Activated naive CD8-positive, alpha-beta T cell treated with anti-CD3 and anti-CD28 coated beads, Interleukin-2, amount 10 ng/mL, durations not matched to agents 7 days and 5 days (primary cell): ENCODE results near the gene PLXNB2. TPM values are rescaled to one million over a fixed set of nuclear protein-coding genes. Genes with fewer than 3 reads are reported as not detected.
A peak's percentile ranks its signal among the peaks of the same experiment; 100 is the strongest.

Experiments
- ATAC-seq: fragments of 150-1000 bp; cut with Tn5 transposase; one replicate; pipeline ENCODE4 v1.10.0; 2021; ENCODE audit warnings: low read depth, moderate library complexity
- POLR2A ChIA-PET: fragments of 350-600 bp; sonication (Branson Sonifier 250); formaldehyde crosslinking; loops from one replicate; lab custom pipeline; 2021; ENCODE audit warnings: antibody characterized with exemption; lab: Charles Lee
- DNase-seq: peaks from one replicate; pipeline ENCODE4 v3.0.0; 2021
- H3K27ac Mint-ChIP-seq: one replicate; pipeline ENCODE4 v1.8.0; 2022; ENCODE audit warnings: mild to moderate bottlenecking, mixed read lengths
- H3K27me3 Mint-ChIP-seq: one replicate; pipeline ENCODE4 v1.8.0; 2022; ENCODE audit warnings: mild to moderate bottlenecking, moderate library complexity, mixed read lengths
- H3K36me3 Mint-ChIP-seq: one replicate; pipeline ENCODE4 v1.8.0; 2021; ENCODE audit warnings: mild to moderate bottlenecking, mixed read lengths
- H3K4me1 Mint-ChIP-seq: one replicate; pipeline ENCODE4 v1.8.0; 2021; ENCODE audit warnings: mixed read lengths
- H3K4me3 Mint-ChIP-seq: one replicate; pipeline ENCODE4 v1.8.0; 2022; ENCODE audit warnings: mild to moderate bottlenecking, moderate library complexity, mixed read lengths
- H3K9me3 Mint-ChIP-seq: one replicate; pipeline ENCODE4 v1.8.0; 2021; ENCODE audit warnings: mixed read lengths
- total RNA-seq, 2 experiments: library from RNA; stranded (reverse); gene quantifications; one replicate each; pipeline ENCODE4 v1.2.3, GENCODE V29; 2021

The PLXNB2 gene
- total RNA-seq, 2 experiments from 2014 or later = 43.0 to 45.8 TPM

DNA sequence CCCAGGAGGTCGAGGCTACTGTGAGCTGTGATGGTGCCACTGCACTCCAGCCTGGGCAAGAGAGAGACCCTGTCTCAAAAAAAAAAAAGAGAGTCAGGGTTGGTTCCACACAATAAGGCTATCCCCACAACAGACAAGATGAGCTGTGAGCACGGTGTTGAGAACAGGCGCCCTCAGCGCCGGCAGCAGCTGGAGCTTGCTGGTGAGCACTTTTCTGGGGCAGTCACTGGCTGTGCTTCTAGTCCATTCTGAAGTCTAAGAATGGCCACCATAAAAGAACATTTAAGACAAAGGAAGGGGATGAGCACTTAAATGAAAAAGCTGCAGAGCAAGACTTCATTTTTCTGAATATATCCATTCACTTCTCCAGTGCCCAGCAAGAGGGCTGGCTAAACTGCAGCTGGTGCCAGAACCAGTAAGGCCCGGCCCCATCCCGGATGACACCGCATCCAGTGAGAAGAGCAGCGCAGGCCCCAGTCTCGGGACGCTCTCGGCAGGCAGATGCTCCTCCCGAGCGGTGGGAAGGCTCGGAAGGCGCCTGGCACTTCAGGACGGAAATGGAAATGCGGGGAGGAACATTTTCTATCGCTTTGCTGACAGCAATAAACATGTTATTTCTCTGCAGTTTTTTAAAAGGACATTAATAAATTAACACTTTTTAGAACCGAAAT is 74.8 kb downstream of the PLXNB2 start:
- DNase-seq (no peak), ATAC-seq (no peak)
- Mint-ChIP-seq H3K4me1 (peaks cover 3% of the 10 kb centered on the region), H3K4me3 (no peak overlapping the region), H3K27me3 (no peaks in the 10 kb centered on the region), H3K27ac (no peak overlapping the region), H3K9me3 (no peaks in the 10 kb centered on the region), H3K36me3 (peaks cover 21% of the 10 kb centered on the region)
- POLR2A ChIA-PET = no interaction called here

DNA sequence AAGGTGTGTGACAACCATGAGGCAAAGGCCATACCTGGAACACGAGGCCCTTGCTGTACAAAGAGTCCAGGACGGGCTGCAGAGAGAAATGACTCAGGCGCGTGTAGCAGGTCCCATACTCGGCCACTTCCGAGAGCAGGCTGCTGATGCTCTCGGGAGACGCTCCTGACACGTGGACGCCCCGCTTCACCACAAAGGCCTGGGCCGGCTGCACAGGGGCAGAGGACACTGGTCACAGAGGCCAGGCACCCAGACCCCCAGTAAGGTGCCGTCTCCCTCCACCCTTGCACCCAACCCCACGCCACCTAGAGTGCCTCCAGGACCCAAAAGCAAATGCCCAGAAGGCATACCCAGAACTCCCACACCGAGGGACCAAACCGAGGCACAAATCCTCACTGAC is 78.1 kb downstream of the PLXNB2 start:
- Mint-ChIP-seq H3K36me3 (peaks cover 9% of the 10 kb centered on the region), H3K4me3 (no peak overlapping the region), H3K4me1 (no peaks in the 10 kb centered on the region), H3K9me3 (no peaks in the 10 kb centered on the region), H3K27me3 (no peaks in the 10 kb centered on the region), H3K27ac (no peak overlapping the region)
- ATAC-seq (no peak), DNase-seq (no peak)
- POLR2A ChIA-PET = no interaction called here

DNA sequence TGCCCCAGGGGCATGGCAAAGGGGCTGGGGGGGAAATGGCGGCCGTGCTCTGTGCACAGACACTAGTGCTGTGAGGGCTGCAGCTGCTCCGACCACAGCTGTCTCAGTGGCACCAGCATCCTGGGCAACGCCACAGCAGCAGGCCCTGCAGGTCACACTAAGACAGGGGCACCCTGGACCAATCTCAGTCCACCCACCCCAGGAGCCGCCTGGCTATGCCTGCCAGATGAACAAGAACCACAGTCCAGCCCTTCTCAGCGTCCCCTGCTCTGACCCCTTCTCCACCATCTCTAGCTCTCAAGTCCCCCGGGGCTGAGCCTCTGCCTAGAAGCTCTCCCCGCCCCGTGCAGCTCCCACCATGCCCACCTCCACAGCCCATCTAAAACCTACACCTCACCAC is 79.1 kb downstream of the PLXNB2 start:
- Mint-ChIP-seq H3K36me3 (peaks cover 3% of the 10 kb centered on the region), H3K27ac (peak overlapping the region; percentile 67), H3K27me3 (no peaks in the 10 kb centered on the region), H3K4me3 (no peak overlapping the region), H3K4me1 (no peaks in the 10 kb centered on the region), H3K9me3 (no peaks in the 10 kb centered on the region)
- ATAC-seq (no peak), DNase-seq (no peak)
- POLR2A ChIA-PET = no interaction called here

DNA sequence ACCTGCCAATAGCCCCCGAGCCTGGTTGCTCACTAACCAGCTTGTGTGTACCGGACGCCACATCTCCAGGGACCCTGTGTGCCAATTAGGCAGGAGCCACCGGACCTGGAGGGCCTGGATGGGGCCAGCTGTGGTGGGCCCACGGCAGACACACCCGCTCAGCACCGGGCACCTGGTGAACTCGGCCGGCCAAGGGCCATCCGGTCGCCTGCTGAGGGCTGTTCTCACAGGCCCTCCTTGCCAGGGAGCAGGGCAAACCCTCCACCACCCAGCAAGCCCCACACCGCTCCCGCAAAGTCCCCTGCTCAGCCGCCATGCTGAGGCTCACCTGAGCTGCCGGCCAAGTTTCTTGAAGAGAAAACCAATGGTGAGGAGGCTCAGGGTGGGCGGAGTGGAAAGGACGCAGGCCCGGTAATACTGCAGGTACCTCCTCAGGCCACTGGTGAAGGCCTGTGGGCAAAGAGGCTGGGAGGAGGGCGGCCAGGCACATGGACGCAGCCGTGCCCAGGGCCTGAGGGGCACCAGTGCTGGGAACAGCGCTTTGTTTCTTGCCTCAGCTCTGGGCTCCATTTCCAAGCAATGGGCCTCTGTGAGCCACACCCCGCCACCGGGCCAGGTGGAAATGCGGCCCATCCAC is 79.7 kb downstream of the PLXNB2 start:
- H3K36me3 Mint-ChIP-seq = peaks cover 6% of the 10 kb centered on the region
- H3K9me3 Mint-ChIP-seq = no peaks in the 10 kb centered on the region
- H3K27me3 Mint-ChIP-seq = no peaks in the 10 kb centered on the region
- no peak overlapping the region for H3K4me3 Mint-ChIP-seq
- ATAC-seq = no peak
- H3K27ac Mint-ChIP-seq = no peak overlapping the region
- POLR2A ChIA-PET = no interaction called here
- no peaks in the 10 kb centered on the region for H3K4me1 Mint-ChIP-seq
- DNase-seq = no peak

DNA sequence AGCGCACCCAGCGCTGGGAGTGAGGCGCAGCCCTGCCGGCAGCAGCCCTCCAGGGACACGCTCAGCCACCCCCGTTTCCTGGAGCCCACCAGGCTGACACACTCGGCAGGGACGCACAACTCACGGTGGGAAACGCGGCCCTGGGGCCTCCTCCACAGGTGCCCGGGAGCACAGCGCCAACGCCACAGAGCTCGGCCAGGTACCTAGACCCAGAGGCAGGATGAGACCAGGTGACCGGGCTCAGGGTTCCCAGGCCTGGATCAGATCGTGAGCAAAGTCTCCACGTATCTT is 80.6 kb downstream of the PLXNB2 start:
- no peaks in the 10 kb centered on the region for H3K9me3 Mint-ChIP-seq
- DNase-seq = no peak
- POLR2A ChIA-PET = no interaction called here

DNA sequence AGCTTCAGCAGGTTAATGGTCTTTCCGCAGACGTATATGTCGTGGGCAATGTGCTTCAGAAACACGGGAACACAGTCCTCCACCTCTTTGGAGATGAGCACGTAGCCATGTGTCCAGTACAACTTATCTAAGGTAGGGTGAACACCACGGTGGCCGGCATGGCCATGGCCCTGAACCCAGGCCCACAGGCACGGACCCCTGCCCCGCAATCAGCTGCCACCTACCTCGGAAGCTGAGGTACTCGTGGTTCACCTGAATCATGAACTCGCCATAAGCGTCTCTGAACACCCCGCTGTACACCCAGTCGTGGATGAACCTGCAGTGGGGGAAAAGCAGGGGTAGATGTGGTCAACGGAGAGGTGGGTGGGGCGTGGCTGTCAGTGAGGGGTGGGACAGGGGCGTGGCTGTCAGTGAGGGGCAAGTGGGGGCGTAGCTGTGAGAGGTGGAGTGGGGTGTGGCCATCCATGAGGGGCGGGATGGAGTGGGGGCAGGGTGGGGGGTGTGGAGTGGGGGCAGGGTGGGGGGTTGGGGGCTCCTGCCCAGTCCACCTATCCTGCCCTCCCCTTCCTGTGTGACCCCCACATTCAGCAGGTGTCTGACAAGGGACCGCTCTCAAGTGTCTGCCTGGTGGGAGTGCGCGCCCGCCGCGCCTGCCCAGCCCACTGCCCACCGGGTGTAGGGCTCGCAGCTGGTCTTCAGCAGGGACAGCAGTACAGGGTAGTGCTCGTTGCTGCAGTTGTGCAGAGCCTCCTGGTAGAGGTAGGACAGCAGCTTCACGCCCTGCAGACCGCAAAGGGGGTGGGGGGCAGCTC is 81.2 kb downstream of the PLXNB2 start:
- Mint-ChIP-seq H3K4me1 (no peaks in the 10 kb centered on the region), H3K27ac (no peak overlapping the region), H3K36me3 (peaks cover 6% of the 10 kb centered on the region), H3K4me3 (no peak overlapping the region), H3K9me3 (no peaks in the 10 kb centered on the region), H3K27me3 (no peaks in the 10 kb centered on the region)
- POLR2A ChIA-PET = no interaction called here
- DNase-seq (no peak), ATAC-seq (no peak)

More for the DNA sequence above, 80.6 kb downstream of the PLXNB2 start:
- Mint-ChIP-seq H3K4me1 (no peaks in the 10 kb centered on the region), H3K27ac (no peak overlapping the region), H3K27me3 (no peaks in the 10 kb centered on the region), H3K4me3 (no peak overlapping the region), H3K36me3 (peaks cover 6% of the 10 kb centered on the region)
- ATAC-seq = no peak

DNA sequence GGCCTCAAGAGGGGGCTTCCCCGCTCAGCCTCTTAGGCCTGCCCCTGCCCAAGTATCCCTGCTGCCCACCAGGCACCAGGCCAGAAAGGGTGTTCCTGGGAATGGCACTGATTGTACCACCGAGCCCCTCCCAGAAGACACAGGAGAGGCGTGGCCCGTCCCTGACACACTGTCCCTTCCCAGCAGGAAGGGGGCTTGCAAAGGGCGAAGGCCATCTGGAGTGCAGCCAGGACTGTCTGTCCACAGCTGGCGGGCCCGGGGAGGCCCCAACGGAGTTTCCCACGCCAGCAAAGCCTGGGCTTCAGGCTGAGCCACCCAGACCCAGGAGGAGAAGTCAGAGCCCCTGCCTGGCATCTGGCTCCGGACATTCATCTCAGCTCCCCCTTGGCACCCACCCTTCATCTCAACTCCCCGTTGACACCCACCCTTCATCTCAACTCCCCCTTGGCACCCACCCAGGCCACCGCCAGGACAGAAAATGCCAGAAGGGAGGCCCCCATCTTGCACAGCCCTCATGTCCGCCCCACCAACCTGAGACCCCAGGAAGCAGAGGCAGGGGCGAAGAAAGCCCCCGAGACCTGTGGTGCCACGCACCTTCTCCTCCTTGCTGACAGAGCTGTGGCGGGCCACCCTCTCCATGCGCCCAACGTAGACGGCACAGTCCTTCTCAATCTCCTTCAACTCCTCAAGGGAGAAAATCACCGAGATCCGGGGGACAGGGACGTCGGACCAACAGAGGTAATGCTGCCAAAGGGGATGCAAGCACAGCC is 82.1 kb downstream of the PLXNB2 start:
- Mint-ChIP-seq H3K4me3 (no peak overlapping the region), H3K27me3 (no peaks in the 10 kb centered on the region), H3K36me3 (peaks cover 6% of the 10 kb centered on the region), H3K27ac (no peak overlapping the region), H3K4me1 (no peaks in the 10 kb centered on the region), H3K9me3 (no peaks in the 10 kb centered on the region)
- ATAC-seq = no peak
- POLR2A ChIA-PET = no interaction called here
- DNase-seq = no peak

Other genes with a start within 250 kb of the PLXNB2 start
- gene TTLL8, start 249.3 kb downstream of the PLXNB2 start, total RNA-seq = not detected
- gene MLC1, start 222.2 kb downstream of the PLXNB2 start, total RNA-seq = 1 to 10 TPM; 4.2 to 4.9 TPM
- gene MOV10L1, start 217.6 kb downstream of the PLXNB2 start, total RNA-seq = not detected
- under 1 TPM; 0.11 TPM for gene PANX2, start 136.9 kb downstream of the PLXNB2 start, total RNA-seq
- gene TRABD, start 121.7 kb downstream of the PLXNB2 start, total RNA-seq = 100 to 1,000 TPM; 116 to 121 TPM
- gene SELENOO, start 106.6 kb downstream of the PLXNB2 start, total RNA-seq = 10 to 100 TPM; 27.9 to 33.3 TPM
- 10 to 100 TPM; 92.2 to 94.5 TPM for gene TUBGCP6, start 62.6 kb downstream of the PLXNB2 start, total RNA-seq
- 100 to 1,000 TPM in 1 of 2 experiments, 10 to 100 TPM in 1; 99.1 to 111 TPM for gene HDAC10, start 56.4 kb downstream of the PLXNB2 start, total RNA-seq
- 1 to 10 TPM; 3.1 to 3.6 TPM for gene MAPK12, start 46.0 kb downstream of the PLXNB2 start, total RNA-seq
- gene MAPK11, start 37.3 kb downstream of the PLXNB2 start, total RNA-seq = 1 to 10 TPM; 7.9 to 8.5 TPM
- gene DENND6B, start 19.4 kb upstream of the PLXNB2 start, total RNA-seq = 1 to 10 TPM; 8.8 to 9.5 TPM
- gene PPP6R2, start 35.7 kb upstream of the PLXNB2 start, total RNA-seq = 10 to 100 TPM; 81.6 to 86.8 TPM
- 100 to 1,000 TPM; 211 to 221 TPM for gene SBF1, start 167.4 kb upstream of the PLXNB2 start, total RNA-seq
- 1 to 10 TPM; 6.5 to 6.7 TPM for gene ADM2, start 173.9 kb upstream of the PLXNB2 start, total RNA-seq
- not detected for gene MIOX, start 179.2 kb upstream of the PLXNB2 start, total RNA-seq
- 100 to 1,000 TPM; 128 to 141 TPM for gene LMF2, start 200.1 kb upstream of the PLXNB2 start, total RNA-seq
- gene NCAPH2, start 200.6 kb upstream of the PLXNB2 start, total RNA-seq = 100 to 1,000 TPM; 126 TPM
- gene SCO2, start 218.0 kb upstream of the PLXNB2 start, total RNA-seq = 10 to 100 TPM in 1 of 2 experiments, 1 to 10 TPM in 1; 8.1 to 12.8 TPM
- gene TYMP, start 222.4 kb upstream of the PLXNB2 start, total RNA-seq = 10 to 100 TPM; 86.3 to 94.5 TPM
- 10 to 100 TPM; 18.8 to 21.9 TPM for gene KLHDC7B, start 238.3 kb upstream of the PLXNB2 start, total RNA-seq